Kasumi-1 (cell line): ENCODE measurements around the gene SLCO2A1.

Experiments
- DNase-seq, 2 experiments: peaks; one replicate each; lab custom pipeline; 2025; lab: John Stamatoyannopoulos, UW

Gene SLCO2A1

GRCh38 chr3:133949438-133949837 is 80.3 kb downstream of the SLCO2A1 start:
- no peak for DNase-seq

GRCh38 chr3:133948996-133949395 is 80.7 kb downstream of the SLCO2A1 start:
- no peak for DNase-seq

GRCh38 chr3:133948131-133948810 is 81.5 kb downstream of the SLCO2A1 start:
- DNase-seq, result no peak

GRCh38 chr3:133945381-133946095 is 84.2 kb downstream of the SLCO2A1 start:
- DNase-seq, result no peak

- DNase-seq, result peak; percentile 64 to 65
These were observed 84.9 kb downstream of the SLCO2A1 start for GRCh38 chr3:133944641-133945380.

- no peak for DNase-seq
These were observed 85.5 kb downstream of the SLCO2A1 start for GRCh38 chr3:133944181-133944580.

- DNase-seq, result peak; percentile 70 to 80
These were observed 86.0 kb downstream of the SLCO2A1 start for GRCh38 chr3:133943639-133944141.

- DNase-seq, result no peak
These were observed 86.6 kb downstream of the SLCO2A1 start for GRCh38 chr3:133943031-133943535.

- no peak for DNase-seq
These were observed 88.3 kb downstream of the SLCO2A1 start for GRCh38 chr3:133941415-133941821.

- no peak for DNase-seq
These were observed 89.2 kb downstream of the SLCO2A1 start for GRCh38 chr3:133940536-133940935.

- no peak for DNase-seq
These were observed 90.3 kb downstream of the SLCO2A1 start for GRCh38 chr3:133939463-133939835.

- no peak for DNase-seq
These were observed 90.8 kb downstream of the SLCO2A1 start for GRCh38 chr3:133938770-133939462.

GRCh38 chr3:133937756-133938601 is 91.7 kb downstream of the SLCO2A1 start:
- DNase-seq, result no peak

- DNase-seq, result no peak
These were observed 92.6 kb downstream of the SLCO2A1 start for GRCh38 chr3:133937061-133937686.

GRCh38 chr3:133935843-133936769 is 93.6 kb downstream of the SLCO2A1 start:
- no peak for DNase-seq

GRCh38 chr3:133934996-133935842 is 94.5 kb downstream of the SLCO2A1 start:
- no peak for DNase-seq

- peak in 1 of 2 experiments; percentile 9 for DNase-seq
These were observed 95.4 kb downstream of the SLCO2A1 start for GRCh38 chr3:133934073-133934970.
